Naive thymus-derived CD8-positive, alpha-beta T cell (primary cell): ENCODE measurements around the gene SLCO2A1. TPM values are rescaled to one million over a fixed set of nuclear protein-coding genes. Genes with fewer than 3 reads are reported as not detected.

Experiments
- ATAC-seq, 2 donors: fragments of 150-1000 bp; cut with Tn5 transposase in 1 of 2; sonication (Bioruptor Pico), chemical (Tn5 transposase) in 1 of 2; 1 replicate in 1 of 2; 2 replicates in 1 of 2; pipeline ENCODE4 v1.10.0; 2021; ENCODE audit warnings: mild to moderate bottlenecking in 2 of 2, moderate library complexity in 2 of 2
- POLR2A ChIA-PET: fragments of 350-600 bp; sonication (Branson Sonifier 250); formaldehyde crosslinking; loops from one replicate; lab custom pipeline; 2021; ENCODE audit warnings: antibody characterized with exemption; lab: Charles Lee
- DNase-seq, 10 donors: peaks; one replicate each; pipeline versions ENCODE4 v3.0.0 to v3.0.0-alpha.2; 2020 to 2022
- H3K27ac Mint-ChIP-seq, 10 donors: one replicate each; pipeline ENCODE4 v1.8.0; 2020 to 2022; ENCODE audit warnings: mild to moderate bottlenecking in 10 of 10, mixed read lengths in 10 of 10, moderate library complexity in 4 of 10, inconsistent platforms in 1 of 10
- H3K27me3 Mint-ChIP-seq, 5 donors: one replicate each; pipeline ENCODE4 v1.8.0; 2021 to 2022; ENCODE audit warnings: mixed read lengths in 5 of 5
- H3K36me3 Mint-ChIP-seq, 3 donors: one replicate each; pipeline ENCODE4 v1.8.0; 2020 to 2022; ENCODE audit warnings: mixed read lengths in 3 of 3, mild to moderate bottlenecking in 2 of 3, inconsistent platforms in 1 of 3
- H3K4me1 Mint-ChIP-seq, 4 donors: one replicate each; pipeline ENCODE4 v1.8.0; 2021 to 2022; ENCODE audit warnings: mixed read lengths in 4 of 4
- H3K4me3 Mint-ChIP-seq, 10 donors: one replicate each; pipeline ENCODE4 v1.8.0; 2020 to 2022; ENCODE audit warnings: mild to moderate bottlenecking in 10 of 10, mixed read lengths in 10 of 10, moderate library complexity in 6 of 10, inconsistent platforms in 1 of 10
- H3K9me3 Mint-ChIP-seq, 9 donors: one replicate each; pipeline ENCODE4 v1.8.0; 2020 to 2022; ENCODE audit warnings: mixed read lengths in 9 of 9, mild to moderate bottlenecking in 3 of 9, inconsistent platforms in 1 of 9, moderate library complexity in 1 of 9
- polyA plus RNA-seq, 3 donors: library from polyadenylated mRNA; unstranded; fragments of 300-500 nt; fragmentation: Illumina TruSeq; gene quantifications; one replicate each; pipeline ENCODE4 v1.2.3, GENCODE V29; 2021
- total RNA-seq, 8 experiments: library from RNA in 2 of 8; stranded (reverse) in 2 of 8; gene quantifications; one replicate each; pipeline ENCODE4 v1.2.3 and lab custom pipeline; 2021 to 2026

The SLCO2A1 gene
- total and polyA plus RNA-seq, 5 experiments from 2014 or later: not detected

- peaks cover 0 to 8% (median 1%) of the 10 kb centered on the region in 9 donors for H3K9me3 Mint-ChIP-seq
- peaks cover under 1 to 9% (median 6%) of the 10 kb centered on the region in 5 donors for H3K27me3 Mint-ChIP-seq
- no peaks in the 10 kb centered on the region for H3K36me3 Mint-ChIP-seq
- POLR2A ChIA-PET: no interaction called here
- DNase-seq (no peak), ATAC-seq (no peak)
- H3K27ac Mint-ChIP-seq: no peak overlapping the region
- H3K4me3 Mint-ChIP-seq: peak overlapping the region in 1 of 10 donors; percentile 35
- peaks cover 0 to 4% (median 0%) of the 10 kb centered on the region in 4 donors for H3K4me1 Mint-ChIP-seq
Measured at GRCh38 chr3:134038716-134039115, 9.0 kb upstream of the SLCO2A1 start.

- POLR2A ChIA-PET: no interaction called here
- DNase-seq: no peak
Measured at GRCh38 chr3:134038071-134038491, 8.4 kb upstream of the SLCO2A1 start.

GRCh38 chr3:134037168-134037567, 7.4 kb upstream of the SLCO2A1 start:
- POLR2A ChIA-PET: no interaction called here
- Mint-ChIP-seq H3K36me3 (no peaks in the 10 kb centered on the region), H3K4me3 (no peak overlapping the region), H3K9me3 (peaks cover 0 to 4% (median 0%) of the 10 kb centered on the region in 9 donors), H3K27ac (no peak overlapping the region), H3K4me1 (peaks cover 0 to 4% (median 0%) of the 10 kb centered on the region in 4 donors), H3K27me3 (peaks cover 5 to 20% (median 15%) of the 10 kb centered on the region in 5 donors)
- ATAC-seq (no peak), DNase-seq (no peak)

More at GRCh38 chr3:134038071-134038491, 8.4 kb upstream of the SLCO2A1 start:
- Mint-ChIP-seq H3K27me3 (peaks cover 5 to 15% (median 8%) of the 10 kb centered on the region in 5 donors), H3K36me3 (no peaks in the 10 kb centered on the region), H3K27ac (no peak overlapping the region), H3K9me3 (peaks cover 0 to 5% (median 1%) of the 10 kb centered on the region in 9 donors), H3K4me1 (peaks cover 0 to 4% (median 0%) of the 10 kb centered on the region in 4 donors), H3K4me3 (no peak overlapping the region)
- no peak for ATAC-seq

- H3K9me3 Mint-ChIP-seq: no peaks in the 10 kb centered on the region
- H3K36me3 Mint-ChIP-seq: no peaks in the 10 kb centered on the region
- POLR2A ChIA-PET: no interaction called here
Measured at GRCh38 chr3:134036291-134036690, 6.6 kb upstream of the SLCO2A1 start.

GRCh38 chr3:134035836-134036235, 6.1 kb upstream of the SLCO2A1 start:
- DNase-seq: no peak
- H3K4me3 Mint-ChIP-seq: peak overlapping the region in 1 of 10 donors; percentile 38
- H3K36me3 Mint-ChIP-seq: no peaks in the 10 kb centered on the region
- H3K4me1 Mint-ChIP-seq: peaks cover 0 to 4% (median 0%) of the 10 kb centered on the region in 4 donors
- peak overlapping the region in 1 of 10 donors; percentile 28 for H3K27ac Mint-ChIP-seq
- peaks cover 7 to 29% (median 22%) of the 10 kb centered on the region in 5 donors for H3K27me3 Mint-ChIP-seq
- ATAC-seq: no peak
- H3K9me3 Mint-ChIP-seq: no peaks in the 10 kb centered on the region
- POLR2A ChIA-PET: no interaction called here

More at GRCh38 chr3:134036291-134036690, 6.6 kb upstream of the SLCO2A1 start:
- H3K27me3 Mint-ChIP-seq: peaks cover 8 to 25% (median 22%) of the 10 kb centered on the region in 5 donors
- peaks cover 0 to 4% (median 0%) of the 10 kb centered on the region in 4 donors for H3K4me1 Mint-ChIP-seq
- no peak for DNase-seq
- no peak overlapping the region for H3K4me3 Mint-ChIP-seq
- no peak for ATAC-seq
- peak overlapping the region in 1 of 10 donors; percentile 28 for H3K27ac Mint-ChIP-seq

- Mint-ChIP-seq H3K27ac (no peak overlapping the region), H3K4me3 (no peak overlapping the region), H3K4me1 (peaks cover 3 to 5% (median 4%) of the 10 kb centered on the region in 4 donors), H3K27me3 (peaks cover 6 to 35% (median 23%) of the 10 kb centered on the region in 5 donors), H3K9me3 (no peaks in the 10 kb centered on the region), H3K36me3 (no peaks in the 10 kb centered on the region)
- POLR2A ChIA-PET: no interaction called here
- ATAC-seq (no peak), DNase-seq (no peak)
Measured at GRCh38 chr3:134034005-134034785, 4.5 kb upstream of the SLCO2A1 start.

- H3K9me3 Mint-ChIP-seq: no peaks in the 10 kb centered on the region
- no peak overlapping the region for H3K27ac Mint-ChIP-seq
- no peaks in the 10 kb centered on the region for H3K36me3 Mint-ChIP-seq
- POLR2A ChIA-PET: no interaction called here
- DNase-seq: no peak
- no peak for ATAC-seq
- H3K27me3 Mint-ChIP-seq: peaks cover 11 to 42% (median 30%) of the 10 kb centered on the region in 5 donors
- peaks cover 3 to 10% (median 5%) of the 10 kb centered on the region in 4 donors for H3K4me1 Mint-ChIP-seq
- no peak overlapping the region for H3K4me3 Mint-ChIP-seq
Measured at GRCh38 chr3:134033315-134033996, 3.7 kb upstream of the SLCO2A1 start.

- no peak overlapping the region for H3K27ac Mint-ChIP-seq
- peaks cover 20 to 53% (median 45%) of the 10 kb centered on the region in 5 donors for H3K27me3 Mint-ChIP-seq
- POLR2A ChIA-PET: no interaction called here
- peaks cover 3 to 12% (median 6%) of the 10 kb centered on the region in 4 donors for H3K4me1 Mint-ChIP-seq
- H3K9me3 Mint-ChIP-seq: no peaks in the 10 kb centered on the region
- peak overlapping the region in 2 of 10 donors; percentile 10 to 55 for H3K4me3 Mint-ChIP-seq
- no peaks in the 10 kb centered on the region for H3K36me3 Mint-ChIP-seq
- DNase-seq (no peak), ATAC-seq (no peak)
Measured at GRCh38 chr3:134031348-134031915, 1.7 kb upstream of the SLCO2A1 start.

- no peak for DNase-seq
- POLR2A ChIA-PET: no interaction called here
- no peak overlapping the region for H3K27ac Mint-ChIP-seq
- H3K36me3 Mint-ChIP-seq: no peaks in the 10 kb centered on the region
- no peak for ATAC-seq
- peak overlapping the region; percentile 22 to 81 (median 59) for H3K4me3 Mint-ChIP-seq
- H3K27me3 Mint-ChIP-seq: peaks cover 24 to 60% (median 51%) of the 10 kb centered on the region in 5 donors
- peaks cover 3 to 12% (median 6%) of the 10 kb centered on the region in 4 donors for H3K4me1 Mint-ChIP-seq
- H3K9me3 Mint-ChIP-seq: no peaks in the 10 kb centered on the region
Measured at GRCh38 chr3:134030379-134031347, 938 bp upstream of the SLCO2A1 start.

- Mint-ChIP-seq H3K27ac (no peak overlapping the region), H3K4me3 (peak overlapping the region; percentile 32 to 82 (median 66)), H3K9me3 (no peaks in the 10 kb centered on the region), H3K27me3 (peaks cover 23 to 67% (median 51%) of the 10 kb centered on the region in 5 donors), H3K4me1 (peaks cover 3 to 12% (median 6%) of the 10 kb centered on the region in 4 donors), H3K36me3 (no peaks in the 10 kb centered on the region)
- ATAC-seq (no peak), DNase-seq (no peak)
- POLR2A ChIA-PET: no interaction called here
Measured at GRCh38 chr3:134029256-134029733, 430 bp downstream of the SLCO2A1 start.

GRCh38 chr3:134028486-134029255, 1.1 kb downstream of the SLCO2A1 start:
- no peak overlapping the region for H3K27ac Mint-ChIP-seq
- no peak for ATAC-seq
- POLR2A ChIA-PET: no interaction called here
- DNase-seq: no peak
- H3K4me1 Mint-ChIP-seq: peaks cover 3 to 12% (median 6%) of the 10 kb centered on the region in 4 donors
- H3K27me3 Mint-ChIP-seq: peaks cover 23 to 66% (median 48%) of the 10 kb centered on the region in 5 donors
- H3K36me3 Mint-ChIP-seq: no peaks in the 10 kb centered on the region
- H3K9me3 Mint-ChIP-seq: no peaks in the 10 kb centered on the region
- peak overlapping the region in 7 of 10 donors; percentile 50 to 82 (median 70) for H3K4me3 Mint-ChIP-seq
